ENCODE measurements around the gene IL13.

- no peak for TF ChIP-seq ESRRA (CRISPR knock-in tag; IDR thresholded peaks at IDR 0.05; ENCODE audit: borderline replicate concordance)
- no peak for TF ChIP-seq FOXK1 (CRISPR knock-in tag; IDR thresholded peaks at IDR 0.05)
- no peak for TF ChIP-seq ZBTB43 (CRISPR knock-in tag; IDR thresholded peaks at IDR 0.05)
- TF ChIP-seq CTCF (IDR thresholded peaks at IDR 0.05), result no peak
These were observed 10.1 kb downstream of the IL13 start for GRCh38 chr5:132667761-132668705.

Measured in WTC11 (cell line).